Mammary epithelial cell (primary cell): ENCODE data around the gene EID2B.

Source experiments
- CTCF ChIP-seq, 2 donors: IDR thresholded peaks in 1 of 2; conservative IDR thresholded peaks in 1 of 2; 2 replicates each; pipeline ENCODE4 v1.5.1; 2011 to 2012; ENCODE audit warnings: inconsistent platforms in 2 of 2, low read length in 2 of 2, mild to moderate bottlenecking in 2 of 2, control low read depth in 1 of 2, low read depth in 1 of 2; ENCODE audit not compliant: insufficient read depth in 1 of 2; ENCODE audit errors: extremely low read depth in 1 of 2
- EZH2 ChIP-seq: IDR thresholded peaks from 2 replicates; pipeline ENCODE4 v1.6.1; 2012; ENCODE audit warnings: low read length, inconsistent platforms, borderline replicate concordance

GRCh38 chr19:39481676-39482075 is 51.0 kb downstream of the EID2B start:
- TF ChIP-seq EZH2 (no peak), CTCF (conservative IDR thresholded peaks at IDR 0.05 in 1 of 2, IDR thresholded peaks at IDR 0.05 in 1 of 2; ENCODE audit: extremely low read depth in 1 of 2, insufficient read depth in 1 of 2, low read depth in 1 of 2, low read length in 2 of 2) (no peak)
